IgD-negative memory B cell (primary cell): ENCODE data around the gene ADCK1. TPM values are rescaled to one million over a fixed set of nuclear protein-coding genes. Genes with fewer than 3 reads are reported as not detected.
"Not testable (repeated sequence)": the region's sequence is repeated elsewhere in the genome, so short reads cannot be mapped to it uniquely, and the experiment has no call there.

Experiments used
- H3K27ac Mint-ChIP-seq, 3 donors: one replicate each; pipeline ENCODE4 v1.8.0; 2020 to 2022; ENCODE audit warnings: mild to moderate bottlenecking in 3 of 3, mixed read lengths in 3 of 3, moderate library complexity in 1 of 3
- H3K27me3 Mint-ChIP-seq: one replicate; pipeline ENCODE4 v1.8.0; 2021; ENCODE audit warnings: mixed read lengths
- H3K36me3 Mint-ChIP-seq: one replicate; pipeline ENCODE4 v1.8.0; 2020; ENCODE audit warnings: mild to moderate bottlenecking, mixed read lengths
- H3K4me1 Mint-ChIP-seq, 3 donors: one replicate each; pipeline ENCODE4 v1.8.0; 2020 to 2022; ENCODE audit warnings: mixed read lengths in 3 of 3, mild to moderate bottlenecking in 1 of 3
- H3K4me3 Mint-ChIP-seq, 4 donors: one replicate each; pipeline ENCODE4 v1.8.0; 2020 to 2022; ENCODE audit warnings: mild to moderate bottlenecking in 4 of 4, mixed read lengths in 4 of 4, moderate library complexity in 3 of 4
- H3K9me3 Mint-ChIP-seq, 3 donors: one replicate each; pipeline ENCODE4 v1.8.0; 2020 to 2021; ENCODE audit warnings: mixed read lengths in 3 of 3, mild to moderate bottlenecking in 1 of 3
- polyA plus RNA-seq: library from polyadenylated mRNA; unstranded; fragments of 300-500 nt; fragmentation: Illumina TruSeq; gene quantifications from one replicate; pipeline ENCODE4 v1.2.3, GENCODE V29; 2021

The ADCK1 gene
- polyA plus RNA-seq, 1 donor from 2014 or later = 3.5 TPM

DNA sequence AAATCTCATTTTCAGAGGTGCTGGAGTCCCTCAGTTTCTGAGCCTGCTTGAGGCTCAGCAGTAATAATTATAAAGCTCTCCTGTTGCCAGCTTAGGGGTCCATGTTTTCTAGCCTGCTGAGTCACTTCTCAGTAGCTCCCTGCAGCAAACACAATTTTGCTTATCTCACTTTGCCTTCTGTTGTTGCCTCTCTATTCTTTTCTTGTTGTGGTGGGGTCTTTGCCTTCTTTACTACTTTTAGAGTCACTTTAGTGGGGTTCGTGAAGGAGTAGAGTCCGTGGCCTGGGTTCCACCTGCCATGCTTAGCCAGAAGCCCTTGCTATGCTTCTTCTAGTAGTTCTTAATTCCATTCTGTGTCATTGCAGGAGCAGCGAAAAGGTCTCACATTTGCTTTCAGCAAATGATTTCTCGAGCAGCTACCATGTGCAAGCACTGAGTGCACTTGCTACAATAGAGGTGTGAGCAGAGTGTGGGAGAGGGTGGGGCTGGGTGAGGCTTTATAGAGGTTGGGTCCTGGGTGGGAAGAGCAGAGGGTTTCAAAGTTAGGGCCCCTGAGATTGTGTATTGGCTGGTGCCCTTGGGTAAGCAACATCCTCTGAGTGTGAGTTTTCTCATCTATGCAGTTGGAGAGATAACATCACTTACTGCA is 114.3 kb downstream of the ADCK1 start:
- H3K4me1 Mint-ChIP-seq = no peaks in the 10 kb centered on the region
- H3K4me3 Mint-ChIP-seq = no peak overlapping the region
- no peaks in the 10 kb centered on the region for H3K9me3 Mint-ChIP-seq
- no peaks in the 10 kb centered on the region for H3K27me3 Mint-ChIP-seq
- H3K36me3 Mint-ChIP-seq = peaks cover 5% of the 10 kb centered on the region
- H3K27ac Mint-ChIP-seq = no peak overlapping the region

DNA sequence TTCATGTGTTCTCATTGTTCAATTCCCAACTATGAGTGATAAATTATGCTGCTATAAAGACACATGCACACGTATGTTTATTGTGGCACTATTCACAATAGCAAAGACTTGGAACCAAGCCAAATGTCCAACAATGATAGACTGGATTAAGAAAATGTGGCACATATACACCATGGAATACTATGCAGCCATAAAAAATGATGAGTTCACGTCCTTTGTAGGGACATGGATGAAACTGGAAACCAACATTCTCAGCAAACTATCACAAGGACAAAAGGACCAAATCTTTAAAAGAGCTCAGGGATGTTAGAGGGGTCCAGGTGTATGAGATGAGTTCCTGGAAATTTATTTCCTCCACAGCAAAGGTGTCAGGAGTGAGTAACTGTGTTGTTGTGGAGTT is 115.5 kb downstream of the ADCK1 start:
- H3K4me1 Mint-ChIP-seq, H3K27me3 Mint-ChIP-seq, H3K27ac Mint-ChIP-seq, H3K4me3 Mint-ChIP-seq, H3K9me3 Mint-ChIP-seq, H3K36me3 Mint-ChIP-seq: not testable (repeated sequence)

DNA sequence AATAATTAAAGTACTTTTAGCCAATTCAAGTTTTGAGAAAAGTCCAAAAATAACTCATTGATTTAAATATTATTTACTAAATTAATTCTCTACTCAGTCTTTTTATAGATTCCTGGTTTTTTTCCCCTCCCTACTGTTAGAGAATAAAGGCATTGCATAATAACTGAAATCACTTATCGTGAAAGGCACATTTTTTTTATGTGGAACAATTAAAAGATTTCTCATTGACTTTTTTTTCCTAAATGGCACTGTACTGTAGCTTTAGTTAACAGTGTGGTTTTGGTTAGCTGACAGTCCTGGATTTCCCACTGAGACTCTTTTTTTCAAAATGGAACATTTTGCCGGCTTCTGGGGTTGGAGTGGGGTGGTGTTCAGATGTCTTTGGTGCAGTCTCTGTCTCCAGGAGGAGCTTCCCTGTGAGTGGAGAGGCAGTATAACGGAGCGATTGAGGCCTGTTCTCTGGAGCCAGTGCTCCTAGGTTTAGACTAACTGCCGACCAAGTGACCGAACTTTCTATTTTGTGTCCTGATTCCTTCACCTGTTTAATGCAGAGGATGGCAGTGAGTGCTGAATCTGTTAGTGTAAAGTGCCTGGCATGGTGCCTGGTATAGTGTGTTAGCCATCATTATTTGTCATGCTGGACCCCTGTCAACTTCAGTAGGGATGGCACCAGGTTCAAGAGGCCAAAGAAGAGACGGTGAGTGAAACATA is 117.7 kb downstream of the ADCK1 start:
- H3K27me3 Mint-ChIP-seq = no peaks in the 10 kb centered on the region
- H3K4me1 Mint-ChIP-seq = no peaks in the 10 kb centered on the region
- peaks cover 6% of the 10 kb centered on the region for H3K36me3 Mint-ChIP-seq
- H3K9me3 Mint-ChIP-seq = peaks cover 2 to 7% (median 4%) of the 10 kb centered on the region in 3 donors
- H3K4me3 Mint-ChIP-seq = no peak overlapping the region
- H3K27ac Mint-ChIP-seq = no peak overlapping the region

DNA sequence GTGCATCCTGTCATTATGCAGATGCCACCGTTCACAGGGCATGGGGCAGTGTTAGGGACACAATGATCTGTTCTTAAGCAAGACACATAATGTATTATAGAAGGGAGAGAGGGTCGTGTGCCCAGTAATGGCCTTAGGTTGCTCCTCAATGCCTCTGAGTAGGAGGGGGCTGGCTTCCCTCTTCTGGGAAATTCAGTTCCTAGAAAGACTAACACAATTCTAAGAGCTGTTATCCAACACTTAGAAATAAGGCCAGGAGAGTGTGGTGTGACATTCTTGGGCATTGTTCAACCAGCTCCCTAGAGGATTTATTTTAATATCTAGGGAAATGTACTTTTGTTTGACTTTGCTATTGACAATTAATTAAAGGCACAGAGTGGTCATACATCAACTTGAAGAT is 118.5 kb downstream of the ADCK1 start:
- no peaks in the 10 kb centered on the region for H3K27me3 Mint-ChIP-seq

DNA sequence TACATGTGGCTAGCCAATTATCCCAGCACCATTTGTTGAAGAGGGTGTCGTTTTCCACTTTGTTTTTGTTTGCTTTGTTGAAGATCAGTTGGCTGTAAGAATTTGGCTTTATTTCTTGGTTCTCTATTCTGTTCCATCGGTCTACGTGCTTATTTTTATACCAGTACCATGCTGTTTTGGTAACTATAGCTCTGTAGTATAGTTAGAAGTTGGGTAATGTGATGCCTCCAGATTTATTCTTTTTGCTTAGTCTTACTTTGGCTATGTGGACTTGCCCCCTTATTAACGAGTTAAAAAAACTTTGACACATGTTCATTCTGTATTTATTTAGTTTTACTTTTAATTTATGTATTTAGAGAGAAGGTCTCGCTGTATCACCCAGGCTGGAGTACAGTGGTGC is 120.4 kb downstream of the ADCK1 start:
- peaks cover 7% of the 10 kb centered on the region for H3K36me3 Mint-ChIP-seq

More for the DNA sequence above, 118.5 kb downstream of the ADCK1 start:
- H3K4me1 Mint-ChIP-seq = no peaks in the 10 kb centered on the region
- H3K4me3 Mint-ChIP-seq = no peak overlapping the region
- H3K9me3 Mint-ChIP-seq = peaks cover 2 to 7% (median 4%) of the 10 kb centered on the region in 3 donors
- H3K36me3 Mint-ChIP-seq = peaks cover 6% of the 10 kb centered on the region
- H3K27ac Mint-ChIP-seq = no peak overlapping the region

DNA sequence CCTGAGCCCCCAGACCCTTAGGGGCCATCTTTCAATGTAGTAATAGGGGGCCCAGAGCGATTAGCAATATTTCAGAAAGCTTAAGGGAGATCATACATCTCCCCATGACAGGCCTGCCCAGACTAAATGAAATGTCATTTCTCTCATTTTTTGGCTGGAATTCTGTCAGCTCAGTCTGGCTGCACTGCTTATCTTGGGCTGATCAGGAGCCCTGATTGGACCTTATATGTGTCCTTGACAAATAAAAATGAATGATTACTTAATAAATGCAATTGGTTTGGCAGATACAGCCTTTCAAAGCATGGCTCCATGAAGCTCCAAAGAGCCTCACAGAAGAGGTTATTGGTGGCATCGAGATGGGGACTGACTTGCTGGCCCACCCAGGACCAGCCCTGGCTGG is 121.9 kb downstream of the ADCK1 start:
- Mint-ChIP-seq H3K4me1 (no peaks in the 10 kb centered on the region), H3K27me3 (no peaks in the 10 kb centered on the region), H3K9me3 (peaks cover 2 to 7% (median 4%) of the 10 kb centered on the region in 3 donors), H3K27ac (no peak overlapping the region), H3K4me3 (no peak overlapping the region), H3K36me3 (peaks cover 11% of the 10 kb centered on the region)

More for the DNA sequence above, 120.4 kb downstream of the ADCK1 start:
- H3K4me3 Mint-ChIP-seq = no peak overlapping the region
- H3K4me1 Mint-ChIP-seq = no peaks in the 10 kb centered on the region
- no peak overlapping the region for H3K27ac Mint-ChIP-seq
- H3K27me3 Mint-ChIP-seq = no peaks in the 10 kb centered on the region
- H3K9me3 Mint-ChIP-seq = peaks cover 2 to 7% (median 4%) of the 10 kb centered on the region in 3 donors

DNA sequence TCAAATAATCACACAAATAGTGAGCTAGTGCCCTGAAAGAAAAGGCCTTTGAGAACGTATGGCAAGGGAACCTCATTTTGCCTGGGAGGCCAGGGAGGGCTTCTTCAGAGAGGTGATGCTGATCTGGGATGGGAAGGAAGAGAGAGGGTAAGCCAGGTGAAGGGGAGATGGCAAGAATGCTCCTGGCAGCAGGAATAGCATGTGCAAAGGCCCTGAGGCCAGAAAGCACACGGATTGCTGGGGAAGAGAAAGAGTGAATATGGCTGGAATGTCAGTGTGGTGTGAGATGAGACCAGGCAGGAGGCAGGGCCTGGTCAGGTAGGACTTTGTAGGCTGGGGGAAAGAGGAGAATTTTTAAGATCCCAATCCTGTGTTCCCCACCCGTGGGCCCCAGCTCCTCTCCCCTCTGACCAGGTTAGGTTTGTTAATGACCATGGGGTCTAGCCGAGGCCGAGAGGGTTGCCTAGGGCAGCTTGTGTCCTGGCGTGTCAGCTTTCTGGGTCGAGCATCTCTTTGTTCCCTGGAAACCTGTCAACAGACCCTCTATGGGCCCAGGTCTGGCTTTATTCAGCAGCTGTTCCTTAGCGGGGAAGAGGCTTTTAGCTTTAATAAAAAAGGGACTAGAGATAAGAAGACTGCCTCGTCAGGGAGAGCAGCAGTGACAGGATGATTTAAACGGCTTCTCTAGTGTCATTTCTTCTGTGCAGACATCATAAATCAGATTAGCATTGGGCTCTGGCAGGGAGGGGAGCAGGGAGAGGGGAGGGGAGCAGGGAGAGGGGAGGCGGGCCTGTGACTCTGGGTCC is 123.4 kb downstream of the ADCK1 start:
- Mint-ChIP-seq H3K4me3 (no peak overlapping the region), H3K27me3 (no peaks in the 10 kb centered on the region), H3K4me1 (no peaks in the 10 kb centered on the region), H3K9me3 (peaks cover 2 to 7% (median 4%) of the 10 kb centered on the region in 3 donors), H3K36me3 (peaks cover 16% of the 10 kb centered on the region), H3K27ac (no peak overlapping the region)

DNA sequence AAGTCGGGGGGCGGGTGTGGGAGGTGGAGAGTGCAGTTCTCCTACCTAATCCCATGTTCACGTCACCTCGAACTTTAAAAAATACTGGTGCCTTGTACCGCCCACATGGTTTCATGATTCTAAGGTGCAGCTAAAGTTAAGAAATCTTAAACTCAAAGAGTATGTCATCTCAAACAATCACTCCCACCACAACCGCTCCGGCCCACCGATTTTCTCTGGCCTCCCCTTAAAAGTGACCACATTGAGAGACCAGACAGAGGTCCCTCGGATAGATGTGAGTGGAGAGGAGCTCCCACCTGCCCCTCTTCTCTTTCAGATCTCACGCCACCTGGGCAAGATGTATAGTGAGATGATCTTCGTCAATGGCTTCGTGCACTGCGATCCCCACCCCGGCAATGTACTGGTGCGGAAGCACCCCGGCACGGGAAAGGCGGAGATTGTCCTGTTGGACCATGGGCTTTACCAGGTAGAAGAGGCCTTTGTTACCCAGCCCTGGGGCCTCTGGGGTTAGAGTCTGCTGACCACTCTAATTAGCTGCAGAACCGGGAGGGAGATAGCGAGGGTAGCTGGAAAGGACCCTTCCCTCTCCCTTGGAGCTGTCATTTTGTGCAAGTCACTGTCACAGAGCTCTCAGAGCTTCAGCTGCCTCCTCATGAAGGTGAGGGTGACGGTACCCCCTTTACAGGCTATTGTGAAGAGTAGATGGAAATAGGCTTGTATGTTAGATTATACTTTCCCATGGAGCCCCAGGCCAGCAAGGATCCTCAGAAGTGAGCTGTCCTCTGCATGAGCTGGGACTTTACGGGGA is 124.4 kb downstream of the ADCK1 start:
- Mint-ChIP-seq H3K4me1 (no peaks in the 10 kb centered on the region), H3K27me3 (no peaks in the 10 kb centered on the region), H3K36me3 (peaks cover 12% of the 10 kb centered on the region), H3K27ac (no peak overlapping the region), H3K9me3 (peaks cover 2 to 7% (median 4%) of the 10 kb centered on the region in 3 donors), H3K4me3 (peak overlapping the region in 1 of 4 donors; percentile 9)

DNA sequence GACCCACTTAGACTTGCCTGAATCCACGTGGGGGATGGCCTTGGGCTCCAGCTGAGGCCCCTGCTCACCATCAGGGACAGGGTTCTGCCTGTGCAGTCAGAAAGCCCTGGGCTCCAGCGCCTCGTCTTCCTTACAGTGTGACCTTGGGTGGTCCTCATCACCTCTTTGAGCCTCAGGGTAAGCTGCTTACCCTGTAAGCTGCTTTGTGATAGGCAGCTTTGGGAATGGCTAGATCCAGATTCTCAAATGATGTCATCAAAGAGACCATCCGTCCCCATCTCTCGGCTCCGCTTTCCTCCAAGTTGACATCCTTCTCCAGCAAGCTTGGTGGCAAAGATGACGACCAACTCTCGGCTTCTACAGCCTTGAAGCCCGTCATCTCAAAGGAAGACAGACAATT is 127.0 kb downstream of the ADCK1 start:
- H3K36me3 Mint-ChIP-seq = peaks cover 12% of the 10 kb centered on the region
- no peaks in the 10 kb centered on the region for H3K27me3 Mint-ChIP-seq
- no peaks in the 10 kb centered on the region for H3K4me1 Mint-ChIP-seq
- no peaks in the 10 kb centered on the region for H3K9me3 Mint-ChIP-seq
- H3K27ac Mint-ChIP-seq = no peak overlapping the region
- H3K4me3 Mint-ChIP-seq = no peak overlapping the region

DNA sequence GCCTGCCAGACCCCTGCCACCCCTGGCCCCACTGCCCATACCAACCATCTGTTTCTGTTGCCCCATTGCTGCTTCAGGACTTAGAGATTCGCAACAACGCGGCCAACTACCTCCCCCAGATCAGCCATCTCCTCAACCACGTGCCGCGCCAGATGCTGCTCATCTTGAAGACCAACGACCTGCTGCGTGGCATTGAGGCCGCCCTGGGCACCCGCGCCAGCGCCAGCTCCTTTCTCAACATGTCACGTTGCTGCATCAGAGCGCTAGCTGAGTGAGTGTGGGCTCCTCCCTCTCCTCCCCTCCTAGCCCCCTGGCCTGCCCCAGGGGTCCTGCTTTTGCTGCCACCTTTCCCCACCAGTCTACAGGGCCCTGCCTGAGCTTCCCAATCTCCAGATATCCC is 131.5 kb downstream of the ADCK1 start:
- Mint-ChIP-seq H3K27me3 (no peaks in the 10 kb centered on the region), H3K36me3 (peaks cover 28% of the 10 kb centered on the region), H3K4me1 (no peaks in the 10 kb centered on the region), H3K4me3 (no peak overlapping the region), H3K27ac (peak overlapping the region in 1 of 3 donors; percentile 78), H3K9me3 (peaks cover 8 to 21% (median 12%) of the 10 kb centered on the region in 3 donors)

DNA sequence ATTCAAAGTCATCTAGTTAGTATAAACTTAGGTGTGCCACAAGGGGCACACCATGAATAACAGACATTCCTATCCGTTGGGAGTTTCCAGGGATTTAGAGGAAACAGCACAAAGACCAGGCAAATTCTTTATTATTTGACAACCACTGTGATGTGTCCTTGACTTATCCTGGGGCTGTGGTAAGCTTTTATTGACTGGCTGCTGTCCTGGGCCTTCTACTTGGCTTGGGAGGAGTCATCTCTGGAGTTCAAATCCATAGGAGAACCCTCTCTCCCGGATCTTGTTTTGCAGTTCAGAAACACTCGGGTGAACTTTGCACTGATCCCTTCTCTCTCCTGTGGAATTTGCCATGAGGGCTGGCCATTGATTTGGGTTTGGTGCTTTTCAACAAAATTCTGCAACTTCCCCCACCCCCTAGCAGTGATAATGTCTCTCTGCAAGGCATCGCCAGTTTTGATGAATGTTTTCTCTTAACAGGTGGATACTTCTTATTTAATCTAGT is 136.3 kb downstream of the ADCK1 start:
- Mint-ChIP-seq H3K27me3 (no peaks in the 10 kb centered on the region), H3K4me3 (peak overlapping the region in 1 of 4 donors; percentile 29), H3K9me3 (peaks cover 11 to 26% (median 21%) of the 10 kb centered on the region in 3 donors), H3K4me1 (no peaks in the 10 kb centered on the region), H3K27ac (no peak overlapping the region), H3K36me3 (peaks cover 21% of the 10 kb centered on the region)

DNA sequence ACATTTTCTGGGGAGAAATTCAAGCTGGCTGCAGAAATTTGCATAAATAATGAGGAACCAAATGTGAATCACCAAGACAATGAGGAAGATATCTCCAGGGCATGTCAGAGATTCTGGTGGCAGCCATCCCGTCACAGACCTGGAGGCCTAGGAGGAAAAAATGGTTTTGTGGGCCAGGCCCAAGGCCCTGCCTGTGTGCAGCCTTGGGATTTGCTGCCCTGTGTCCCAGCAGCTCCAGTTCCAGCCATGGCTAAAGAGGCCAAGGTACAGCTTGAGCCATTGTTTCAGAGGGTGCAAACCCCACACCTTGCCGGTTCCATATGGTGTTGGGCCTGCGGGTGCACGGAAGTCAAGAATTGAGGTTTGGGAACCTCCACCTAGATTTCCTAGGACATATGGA is 147.5 kb downstream of the ADCK1 start:
- peaks cover 11 to 13% (median 12%) of the 10 kb centered on the region in 3 donors for H3K9me3 Mint-ChIP-seq
- no peaks in the 10 kb centered on the region for H3K4me1 Mint-ChIP-seq
- no peak overlapping the region for H3K4me3 Mint-ChIP-seq
- no peak overlapping the region for H3K27ac Mint-ChIP-seq
- peaks cover 2% of the 10 kb centered on the region for H3K36me3 Mint-ChIP-seq
- H3K27me3 Mint-ChIP-seq = no peaks in the 10 kb centered on the region

DNA sequence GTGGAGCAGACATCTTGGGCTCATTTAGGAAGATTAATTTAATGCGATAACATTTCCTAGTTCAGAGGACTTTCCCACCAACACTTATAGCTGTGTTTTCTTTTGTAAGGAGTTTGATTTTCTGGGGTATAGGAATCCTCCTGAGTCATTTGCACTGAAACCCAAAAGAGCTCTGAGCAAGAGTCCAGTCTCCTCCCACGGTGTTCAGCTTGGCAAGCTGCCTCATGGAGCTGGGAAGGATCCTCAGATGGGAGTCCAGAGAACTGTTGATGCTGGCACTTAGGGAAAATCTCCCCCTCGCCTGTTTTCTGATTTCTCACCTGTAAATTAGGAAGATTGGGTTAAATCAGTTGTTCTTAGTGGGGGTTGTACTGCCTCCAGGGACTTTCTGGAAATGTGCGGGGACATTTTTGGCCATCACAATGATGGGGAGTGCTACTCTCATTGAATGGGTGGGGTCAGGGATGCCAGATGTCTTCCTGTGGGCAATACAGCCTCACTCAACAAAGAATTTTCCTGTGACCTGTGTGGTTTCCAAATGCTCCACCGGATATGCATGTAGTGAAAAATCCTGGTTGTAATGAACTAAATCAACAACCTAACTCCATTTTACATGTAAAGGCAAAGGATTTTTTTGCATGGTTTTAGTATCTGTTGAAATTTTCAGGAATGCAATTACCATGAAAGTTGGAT is 150.6 kb downstream of the ADCK1 start:
- Mint-ChIP-seq H3K27ac (no peak overlapping the region), H3K36me3 (peaks cover 2% of the 10 kb centered on the region), H3K4me1 (no peaks in the 10 kb centered on the region), H3K9me3 (peaks cover 9 to 13% (median 12%) of the 10 kb centered on the region in 3 donors), H3K4me3 (no peak overlapping the region), H3K27me3 (no peaks in the 10 kb centered on the region)
